Duodenal mucosa (tissue), 2 donors: ENCODE results near the gene ADRA2A.

Experiments used
- H3K27ac ChIP-seq: one replicate; pipeline ENCODE4 v1.7.0; 2013; ENCODE audit warnings: low read depth, low read length
- H3K27me3 ChIP-seq, 2 donors: one replicate each; pipeline ENCODE4 v1.7.0; 2013; ENCODE audit warnings: low read length in 2 of 2, control low read depth in 1 of 2; ENCODE audit not compliant: insufficient read depth in 2 of 2, control insufficient read depth in 1 of 2
- H3K36me3 ChIP-seq, 2 donors: one replicate each; pipeline ENCODE4 v1.7.0; 2013; ENCODE audit warnings: low read length in 2 of 2, control low read depth in 1 of 2; ENCODE audit not compliant: insufficient read depth in 2 of 2, control insufficient read depth in 1 of 2
- H3K4me1 ChIP-seq, 2 donors: one replicate each; pipeline ENCODE4 v1.7.0; 2013; ENCODE audit warnings: low read length in 2 of 2, control low read depth in 1 of 2; ENCODE audit not compliant: insufficient read depth in 2 of 2, control insufficient read depth in 1 of 2
- H3K4me3 ChIP-seq, 2 donors: one replicate each; pipeline ENCODE4 v1.7.0; 2013; ENCODE audit warnings: low read length in 2 of 2, low read depth in 1 of 2
- H3K9ac ChIP-seq, 2 donors: one replicate each; pipeline ENCODE4 v1.7.0; 2013; ENCODE audit warnings: low read length in 2 of 2, low read depth in 1 of 2
- H3K9me3 ChIP-seq, 2 donors: one replicate each; pipeline ENCODE4 v1.7.0; 2013; ENCODE audit warnings: low read length in 2 of 2, control low read depth in 1 of 2; ENCODE audit not compliant: control insufficient read depth in 1 of 2

ADRA2A gene

DNA sequence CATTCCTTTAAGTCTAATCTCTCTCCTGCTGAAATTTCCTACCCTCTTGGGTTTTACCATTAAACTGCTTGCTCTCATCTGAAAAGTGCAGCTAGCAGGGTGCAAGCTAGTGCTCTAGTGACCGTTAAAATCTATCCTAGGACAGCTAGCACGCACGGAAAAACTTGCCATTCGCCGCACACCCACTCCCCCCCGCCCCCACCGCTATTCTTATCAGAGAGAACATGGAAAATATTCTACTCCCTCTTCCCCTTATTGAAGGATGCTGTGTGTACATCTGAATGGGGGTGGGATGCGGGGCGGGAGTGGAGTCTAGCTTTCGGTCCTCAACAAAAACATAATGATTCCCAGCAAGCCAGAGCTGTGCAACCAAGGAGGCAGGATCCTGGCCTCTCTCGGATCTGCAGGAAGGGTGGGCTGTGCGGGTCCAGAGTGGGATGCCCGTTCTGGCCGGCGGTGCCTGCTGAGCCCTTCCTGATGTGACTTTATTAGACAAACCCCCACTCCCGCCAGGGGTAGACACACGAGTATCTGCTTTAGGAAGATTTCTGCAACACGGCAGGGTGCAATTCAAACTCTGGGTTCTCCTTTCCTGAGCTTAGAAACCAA lies 1.1 kb upstream of the ADRA2A start:
- Histone ChIP-seq H3K9ac (no peak overlapping the region), H3K36me3 (no peaks in the 10 kb centered on the region), H3K4me1 (peaks cover 0 to 10% of the 10 kb centered on the region in 2 donors), H3K4me3 (peak overlapping the region; percentile 72 to 83), H3K9me3 (no peaks in the 10 kb centered on the region), H3K27ac (no peak overlapping the region), H3K27me3 (peaks cover 14 to 19% of the 10 kb centered on the region in 2 donors)

DNA sequence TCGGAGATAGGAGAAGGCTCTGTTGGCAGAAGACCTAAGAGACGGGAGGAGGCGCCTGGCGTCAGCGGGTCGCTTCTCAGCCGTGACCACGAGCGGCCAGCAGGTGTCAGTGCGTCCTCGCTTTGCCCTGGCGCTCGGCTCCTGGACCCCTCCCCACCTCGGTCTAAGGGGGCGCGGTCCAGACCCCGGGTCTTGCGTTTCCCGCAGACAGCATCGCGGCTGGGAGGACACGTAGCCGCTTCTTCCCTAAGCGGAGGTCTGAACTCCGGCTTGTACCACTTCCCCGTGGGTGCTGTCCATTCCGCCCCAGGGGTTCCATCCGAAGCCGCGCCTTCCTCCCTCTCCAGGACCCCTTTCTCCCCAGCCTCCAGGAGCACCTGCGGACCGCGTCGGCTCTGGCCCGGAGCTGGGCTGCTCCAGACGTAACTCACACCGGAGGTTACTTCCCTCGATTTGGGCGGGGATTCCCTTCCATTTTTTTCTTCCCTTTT lies 593 bp upstream of the ADRA2A start:
- peak overlapping the region; percentile 72 to 83 for H3K4me3 ChIP-seq
- peaks cover 14 to 19% of the 10 kb centered on the region in 2 donors for H3K27me3 ChIP-seq
- no peaks in the 10 kb centered on the region for H3K9me3 ChIP-seq
- peaks cover 0 to 10% of the 10 kb centered on the region in 2 donors for H3K4me1 ChIP-seq
- H3K9ac ChIP-seq: peak overlapping the region; percentile 42 to 64
- no peak overlapping the region for H3K27ac ChIP-seq
- no peaks in the 10 kb centered on the region for H3K36me3 ChIP-seq

DNA sequence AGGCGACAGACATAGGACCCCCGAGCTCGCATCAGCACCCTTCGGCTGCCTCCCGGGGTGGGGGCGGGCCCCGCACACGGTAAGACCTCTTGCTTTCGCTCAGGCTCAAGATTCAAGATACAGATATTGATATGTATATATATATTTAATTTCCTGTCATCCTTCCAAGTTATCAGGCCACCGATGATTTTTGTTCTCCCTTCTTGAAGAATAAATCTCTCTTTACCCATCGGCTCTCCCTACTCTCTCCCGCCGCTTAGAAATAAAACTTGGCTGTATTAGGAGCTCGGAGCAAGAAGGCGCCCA lies 603 bp downstream of the ADRA2A start:
- H3K27ac ChIP-seq: peak overlapping the region; percentile 46
- H3K9ac ChIP-seq: peak overlapping the region; percentile 32 to 64
- no peaks in the 10 kb centered on the region for H3K36me3 ChIP-seq
- peaks cover 0 to 10% of the 10 kb centered on the region in 2 donors for H3K4me1 ChIP-seq
- peak overlapping the region; percentile 72 to 83 for H3K4me3 ChIP-seq
- H3K27me3 ChIP-seq: peaks cover 14 to 19% of the 10 kb centered on the region in 2 donors
- no peaks in the 10 kb centered on the region for H3K9me3 ChIP-seq

DNA sequence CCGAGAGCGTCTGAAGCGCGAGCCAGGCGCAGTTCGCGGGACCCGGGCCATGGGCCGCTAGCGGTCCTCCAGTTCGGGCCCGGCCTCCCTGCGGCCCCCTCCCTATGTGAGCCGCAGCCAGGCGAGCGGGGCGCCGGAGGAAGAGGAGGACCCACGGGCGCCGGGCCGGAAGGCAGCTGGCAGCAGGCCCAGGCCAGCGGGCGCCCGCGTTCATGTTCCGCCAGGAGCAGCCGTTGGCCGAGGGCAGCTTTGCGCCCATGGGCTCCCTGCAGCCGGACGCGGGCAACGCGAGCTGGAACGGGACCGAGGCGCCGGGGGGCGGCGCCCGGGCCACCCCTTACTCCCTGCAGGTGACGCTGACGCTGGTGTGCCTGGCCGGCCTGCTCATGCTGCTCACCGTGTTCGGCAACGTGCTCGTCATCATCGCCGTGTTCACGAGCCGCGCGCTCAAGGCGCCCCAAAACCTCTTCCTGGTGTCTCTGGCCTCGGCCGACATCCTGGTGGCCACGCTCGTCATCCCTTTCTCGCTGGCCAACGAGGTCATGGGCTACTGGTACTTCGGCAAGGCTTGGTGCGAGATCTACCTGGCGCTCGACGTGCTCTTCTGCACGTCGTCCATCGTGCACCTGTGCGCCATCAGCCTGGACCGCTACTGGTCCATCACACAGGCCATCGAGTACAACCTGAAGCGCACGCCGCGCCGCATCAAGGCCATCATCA lies 1.1 kb downstream of the ADRA2A start:
- Histone ChIP-seq H3K36me3 (no peaks in the 10 kb centered on the region), H3K9me3 (no peaks in the 10 kb centered on the region), H3K4me1 (peaks cover 0 to 10% of the 10 kb centered on the region in 2 donors), H3K27me3 (peaks cover 14 to 17% of the 10 kb centered on the region in 2 donors), H3K4me3 (peak overlapping the region; percentile 72 to 83), H3K27ac (no peak overlapping the region), H3K9ac (peak overlapping the region; percentile 32 to 64)

DNA sequence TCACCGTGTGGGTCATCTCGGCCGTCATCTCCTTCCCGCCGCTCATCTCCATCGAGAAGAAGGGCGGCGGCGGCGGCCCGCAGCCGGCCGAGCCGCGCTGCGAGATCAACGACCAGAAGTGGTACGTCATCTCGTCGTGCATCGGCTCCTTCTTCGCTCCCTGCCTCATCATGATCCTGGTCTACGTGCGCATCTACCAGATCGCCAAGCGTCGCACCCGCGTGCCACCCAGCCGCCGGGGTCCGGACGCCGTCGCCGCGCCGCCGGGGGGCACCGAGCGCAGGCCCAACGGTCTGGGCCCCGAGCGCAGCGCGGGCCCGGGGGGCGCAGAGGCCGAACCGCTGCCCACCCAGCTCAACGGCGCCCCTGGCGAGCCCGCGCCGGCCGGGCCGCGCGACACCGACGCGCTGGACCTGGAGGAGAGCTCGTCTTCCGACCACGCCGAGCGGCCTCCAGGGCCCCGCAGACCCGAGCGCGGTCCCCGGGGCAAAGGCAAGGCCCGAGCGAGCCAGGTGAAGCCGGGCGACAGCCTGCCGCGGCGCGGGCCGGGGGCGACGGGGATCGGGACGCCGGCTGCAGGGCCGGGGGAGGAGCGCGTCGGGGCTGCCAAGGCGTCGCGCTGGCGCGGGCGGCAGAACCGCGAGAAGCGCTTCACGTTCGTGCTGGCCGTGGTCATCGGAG lies 1.8 kb downstream of the ADRA2A start:
- no peaks in the 10 kb centered on the region for H3K9me3 ChIP-seq
- H3K27me3 ChIP-seq: peaks cover 11% of the 10 kb centered on the region in 2 donors
- H3K9ac ChIP-seq: peak overlapping the region in 1 of 2 donors; percentile 32
- peak overlapping the region; percentile 72 to 83 for H3K4me3 ChIP-seq
- no peaks in the 10 kb centered on the region for H3K36me3 ChIP-seq
- H3K27ac ChIP-seq: no peak overlapping the region
- H3K4me1 ChIP-seq: peaks cover 0 to 10% of the 10 kb centered on the region in 2 donors

DNA sequence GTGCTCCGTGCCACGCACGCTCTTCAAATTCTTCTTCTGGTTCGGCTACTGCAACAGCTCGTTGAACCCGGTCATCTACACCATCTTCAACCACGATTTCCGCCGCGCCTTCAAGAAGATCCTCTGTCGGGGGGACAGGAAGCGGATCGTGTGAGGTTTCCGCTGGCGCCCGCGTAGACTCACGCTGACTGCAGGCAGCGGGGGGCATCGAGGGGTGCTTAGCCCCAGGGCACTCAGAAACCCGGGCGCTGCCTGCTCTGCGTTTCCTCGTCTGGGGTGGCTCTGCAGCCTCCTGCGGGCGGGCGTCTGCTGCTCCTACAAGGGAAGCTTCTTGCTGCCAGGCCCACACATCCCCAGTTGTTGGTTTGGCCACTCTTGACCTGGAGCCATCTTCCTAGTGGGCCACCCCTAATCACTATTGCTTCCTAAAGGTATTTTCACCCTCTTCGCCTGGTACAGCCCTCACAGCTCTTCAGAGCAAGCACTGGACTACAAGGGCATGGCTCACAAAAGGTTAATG lies 2.5 kb downstream of the ADRA2A start:
- Histone ChIP-seq H3K4me3 (peak overlapping the region; percentile 28 to 29), H3K4me1 (peaks cover 0 to 10% of the 10 kb centered on the region in 2 donors), H3K27ac (no peak overlapping the region)

DNA sequence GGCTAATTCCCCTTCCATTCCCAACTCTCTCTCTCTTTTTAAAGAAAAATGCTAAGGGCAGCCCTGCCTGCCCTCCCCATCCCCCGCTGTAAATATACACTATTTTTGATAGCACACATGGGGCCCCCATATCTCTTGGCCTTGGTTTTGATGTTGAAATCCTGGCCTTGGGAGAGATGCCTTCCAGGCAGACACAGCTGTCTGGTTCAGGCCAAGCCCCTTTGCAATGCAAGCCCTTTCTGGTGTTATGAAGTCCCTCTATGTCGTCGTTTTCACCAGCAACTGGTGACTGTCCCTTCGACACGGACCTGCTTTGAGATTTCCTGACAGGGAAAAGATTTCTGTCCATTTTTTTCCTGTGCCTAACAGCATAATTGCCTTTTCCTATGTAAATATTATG lies 3.0 kb downstream of the ADRA2A start:
- peak overlapping the region in 1 of 2 donors; percentile 12 for H3K9ac ChIP-seq
- peak overlapping the region; percentile 28 to 29 for H3K4me3 ChIP-seq
- H3K36me3 ChIP-seq: no peaks in the 10 kb centered on the region
- H3K27me3 ChIP-seq: peaks cover 7 to 11% of the 10 kb centered on the region in 2 donors
- no peak overlapping the region for H3K27ac ChIP-seq
- no peaks in the 10 kb centered on the region for H3K9me3 ChIP-seq
- H3K4me1 ChIP-seq: peaks cover 0 to 10% of the 10 kb centered on the region in 2 donors

More for the DNA sequence above, 2.5 kb downstream of the ADRA2A start:
- Histone ChIP-seq H3K36me3 (no peaks in the 10 kb centered on the region), H3K27me3 (peaks cover 7 to 11% of the 10 kb centered on the region in 2 donors), H3K9me3 (no peaks in the 10 kb centered on the region), H3K9ac (peak overlapping the region in 1 of 2 donors; percentile 12)

DNA sequence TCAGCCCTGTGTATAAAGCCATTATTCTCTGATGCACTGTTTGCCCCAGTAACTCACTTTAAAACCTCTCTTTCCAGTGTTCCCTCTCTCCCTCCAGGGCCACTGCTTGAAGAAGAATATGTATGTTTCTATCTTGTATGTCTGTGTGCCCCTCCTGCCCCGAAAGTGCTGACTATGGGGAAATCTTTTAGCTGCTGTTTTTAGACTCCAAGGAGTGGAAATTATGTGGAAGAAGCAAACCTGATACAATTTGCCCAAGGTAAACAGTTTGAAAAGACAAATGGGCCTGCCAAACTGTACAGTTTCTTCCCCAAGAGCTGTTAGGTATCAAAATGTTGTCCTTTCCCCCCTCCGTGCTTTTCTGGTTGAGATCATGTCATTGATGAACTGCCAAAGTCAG lies 3.4 kb downstream of the ADRA2A start:
- Histone ChIP-seq H3K9ac (no peak overlapping the region), H3K27me3 (peaks cover 6 to 7% of the 10 kb centered on the region in 2 donors), H3K4me1 (peaks cover 0 to 10% of the 10 kb centered on the region in 2 donors), H3K9me3 (no peaks in the 10 kb centered on the region), H3K4me3 (peak overlapping the region; percentile 28 to 29), H3K27ac (no peak overlapping the region), H3K36me3 (no peaks in the 10 kb centered on the region)

DNA sequence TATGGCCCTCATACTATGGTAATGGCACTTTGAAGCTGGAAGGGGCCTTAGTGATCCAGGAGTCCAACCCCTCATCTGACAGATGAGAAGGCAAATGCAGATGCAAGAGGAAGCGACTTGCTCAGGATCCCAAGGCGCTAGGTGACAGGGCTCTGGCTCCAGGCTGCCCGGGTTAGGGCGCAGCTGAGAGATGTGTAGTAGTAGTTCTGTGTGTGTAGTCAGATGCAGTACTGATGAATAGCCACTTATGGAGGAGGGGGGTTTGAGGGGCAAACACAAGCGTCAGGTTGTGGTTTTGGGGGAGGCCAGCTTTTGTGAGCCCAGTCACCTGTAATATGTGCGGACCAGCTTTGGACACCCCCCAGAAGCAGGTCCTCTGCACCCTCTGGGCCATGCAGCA lies 4.8 kb downstream of the ADRA2A start:
- H3K9me3 ChIP-seq: no peaks in the 10 kb centered on the region
- no peak overlapping the region for H3K9ac ChIP-seq
- no peak overlapping the region for H3K4me3 ChIP-seq
- no peaks in the 10 kb centered on the region for H3K27me3 ChIP-seq
- no peaks in the 10 kb centered on the region for H3K36me3 ChIP-seq
- H3K27ac ChIP-seq: no peak overlapping the region
- H3K4me1 ChIP-seq: peaks cover 0 to 10% of the 10 kb centered on the region in 2 donors
